ENCODE data around the gene SACM1L.

Gene SACM1L

DNA sequence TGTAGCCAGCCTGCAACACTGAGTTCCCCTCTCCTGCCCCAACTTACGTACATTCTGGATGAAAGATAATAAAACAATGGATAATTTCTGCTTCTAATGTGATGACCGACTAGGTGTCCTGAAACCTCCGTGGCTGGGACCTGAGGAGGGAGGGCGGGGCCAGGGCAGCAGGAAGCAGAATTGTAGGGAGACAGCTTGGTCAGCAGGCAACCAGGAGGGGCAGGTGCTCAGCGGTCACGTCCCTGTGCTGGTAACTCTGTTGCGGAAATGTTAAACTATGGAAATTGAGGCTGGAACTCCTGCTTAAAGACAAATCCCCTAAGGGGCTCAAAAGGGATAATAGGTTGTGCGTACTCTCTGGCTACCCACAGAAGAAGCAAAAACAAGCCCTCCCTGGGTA is 76.8 kb downstream of the SACM1L start:
- H3K4me3 ChIP-seq (replicated peaks; ENCODE audit: low read depth, low read length): no peak overlapping the region
- TF ChIP-seq, protein P1, sequence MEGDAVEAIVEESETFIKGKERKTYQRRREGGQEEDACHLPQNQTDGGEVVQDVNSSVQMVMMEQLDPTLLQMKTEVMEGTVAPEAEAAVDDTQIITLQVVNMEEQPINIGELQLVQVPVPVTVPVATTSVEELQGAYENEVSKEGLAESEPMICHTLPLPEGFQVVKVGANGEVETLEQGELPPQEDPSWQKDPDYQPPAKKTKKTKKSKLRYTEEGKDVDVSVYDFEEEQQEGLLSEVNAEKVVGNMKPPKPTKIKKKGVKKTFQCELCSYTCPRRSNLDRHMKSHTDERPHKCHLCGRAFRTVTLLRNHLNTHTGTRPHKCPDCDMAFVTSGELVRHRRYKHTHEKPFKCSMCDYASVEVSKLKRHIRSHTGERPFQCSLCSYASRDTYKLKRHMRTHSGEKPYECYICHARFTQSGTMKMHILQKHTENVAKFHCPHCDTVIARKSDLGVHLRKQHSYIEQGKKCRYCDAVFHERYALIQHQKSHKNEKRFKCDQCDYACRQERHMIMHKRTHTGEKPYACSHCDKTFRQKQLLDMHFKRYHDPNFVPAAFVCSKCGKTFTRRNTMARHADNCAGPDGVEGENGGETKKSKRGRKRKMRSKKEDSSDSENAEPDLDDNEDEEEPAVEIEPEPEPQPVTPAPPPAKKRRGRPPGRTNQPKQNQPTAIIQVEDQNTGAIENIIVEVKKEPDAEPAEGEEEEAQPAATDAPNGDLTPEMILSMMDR (IDR thresholded peaks at IDR 0.05; ENCODE audit: low read length, missing control alignments): no peak
- no peak for DNase-seq (ENCODE audit: low read depth)

DNA sequence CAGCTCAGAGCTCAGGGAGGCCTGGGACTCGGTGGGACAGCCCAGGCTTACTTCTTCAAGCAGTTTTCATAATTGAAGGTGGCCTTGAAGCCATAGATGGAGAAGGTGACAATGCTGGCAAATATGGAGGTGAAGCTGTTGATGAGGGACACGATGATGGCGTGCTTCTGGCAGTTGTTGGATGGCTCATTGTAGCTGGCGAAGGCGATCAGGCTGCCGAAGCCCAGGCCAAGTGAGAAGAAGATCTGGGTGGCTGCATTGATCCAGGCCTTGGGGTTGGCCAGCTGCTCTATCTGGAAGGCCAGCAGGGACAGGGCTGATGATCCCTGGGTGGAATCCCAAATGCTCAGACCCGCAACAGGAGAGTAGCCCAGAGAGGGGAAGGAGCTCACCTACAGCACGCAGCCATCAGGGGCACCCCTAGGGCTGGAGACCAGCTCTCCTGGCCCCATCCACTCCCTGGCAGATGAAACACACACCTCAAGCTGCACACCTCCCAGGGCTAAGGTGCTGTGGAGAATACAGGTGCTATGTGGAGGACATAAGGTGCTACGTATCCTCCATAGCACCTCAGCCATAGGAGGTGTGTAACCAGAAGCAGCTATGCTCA is 82.1 kb downstream of the SACM1L start:
- no peak overlapping the region for H3K4me3 ChIP-seq (replicated peaks; ENCODE audit: low read depth, low read length)
- DNase-seq (ENCODE audit: low read depth): no peak
- TF ChIP-seq, protein P1 (IDR thresholded peaks at IDR 0.05; ENCODE audit: low read length, missing control alignments): no peak

DNA sequence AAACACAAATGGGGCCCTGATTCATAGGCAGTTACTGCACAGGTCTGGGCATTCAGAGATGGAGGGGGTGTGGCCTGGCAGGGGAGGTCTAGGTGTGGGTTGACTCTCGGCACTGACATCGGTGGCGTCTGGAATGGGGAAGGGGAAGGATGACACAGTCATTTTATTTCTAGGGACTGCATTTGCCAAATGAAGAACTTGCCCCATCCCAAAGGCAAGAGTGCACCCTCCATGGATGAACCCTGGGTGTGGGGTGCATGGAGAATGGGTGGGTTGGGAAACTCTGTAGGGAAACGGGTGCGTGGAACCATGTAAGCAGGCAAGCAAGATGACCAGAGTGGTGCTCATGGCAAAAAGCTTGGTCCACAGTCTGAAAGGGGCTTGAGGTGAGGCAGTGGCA is 82.6 kb downstream of the SACM1L start:
- no peak overlapping the region for H3K4me3 ChIP-seq (replicated peaks; ENCODE audit: low read depth, low read length)
- no peak for DNase-seq (ENCODE audit: low read depth)
- TF ChIP-seq, protein P1 (IDR thresholded peaks at IDR 0.05; ENCODE audit: low read length, missing control alignments): no peak

DNA sequence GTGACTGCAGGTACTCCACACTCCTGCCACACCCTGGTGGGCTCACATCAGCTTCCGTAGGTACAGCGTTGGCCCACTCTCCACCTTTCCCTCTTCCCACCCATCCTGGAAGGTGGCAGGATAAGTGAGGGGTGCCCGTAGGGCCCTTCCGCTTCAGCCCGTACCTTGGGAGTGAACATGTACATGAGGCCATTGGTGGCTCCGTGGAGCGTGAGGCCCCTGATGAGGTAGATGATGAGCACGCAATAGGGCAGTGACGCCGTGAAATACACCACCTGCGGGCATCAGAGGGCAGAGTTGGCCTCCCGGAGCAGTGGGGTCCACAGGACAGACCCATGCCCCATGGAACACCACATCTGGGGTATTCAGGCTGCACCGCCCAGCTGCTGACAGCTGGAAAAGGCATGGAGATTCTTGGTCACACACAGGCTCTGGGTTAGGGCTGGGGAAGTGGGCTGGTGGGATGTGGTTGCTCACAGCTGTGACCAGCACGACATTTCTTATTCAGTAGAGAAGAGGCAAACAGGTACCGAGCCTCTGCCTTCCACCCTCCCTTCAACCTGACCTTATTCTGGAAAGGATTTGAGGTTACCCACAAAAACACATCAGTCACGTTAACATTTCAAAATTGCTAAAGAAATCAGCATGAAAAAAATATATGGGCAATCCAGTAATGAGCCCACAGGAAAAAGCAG is 83.3 kb downstream of the SACM1L start:
- TF ChIP-seq, protein P1 (IDR thresholded peaks at IDR 0.05; ENCODE audit: low read length, missing control alignments): no peak
- no peak overlapping the region for H3K4me3 ChIP-seq (replicated peaks; ENCODE audit: low read depth, low read length)
- DNase-seq (ENCODE audit: low read depth): no peak

DNA sequence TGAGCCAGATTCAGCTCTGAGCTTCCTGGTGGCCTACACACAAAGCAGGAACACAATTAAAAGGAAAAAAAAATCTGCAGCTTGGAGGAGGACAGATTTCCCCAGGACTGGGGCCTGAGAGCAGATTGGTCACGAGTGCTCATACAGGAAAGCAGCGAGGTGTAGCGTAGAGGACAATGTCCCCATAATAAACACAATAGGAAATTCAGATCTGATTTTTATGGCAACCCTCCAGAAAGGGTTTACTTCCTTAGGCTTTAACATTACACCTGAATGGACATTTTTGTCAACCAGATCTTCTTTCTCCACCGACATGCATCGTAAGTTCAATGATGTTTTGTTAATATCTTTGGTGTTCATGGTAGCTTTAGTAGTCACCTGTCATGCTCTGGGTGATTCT is 83.9 kb downstream of the SACM1L start:
- TF ChIP-seq, protein P1 (IDR thresholded peaks at IDR 0.05; ENCODE audit: low read length, missing control alignments): no peak
- H3K4me3 ChIP-seq (replicated peaks; ENCODE audit: low read depth, low read length): no peak overlapping the region
- no peak for DNase-seq (ENCODE audit: low read depth)

DNA sequence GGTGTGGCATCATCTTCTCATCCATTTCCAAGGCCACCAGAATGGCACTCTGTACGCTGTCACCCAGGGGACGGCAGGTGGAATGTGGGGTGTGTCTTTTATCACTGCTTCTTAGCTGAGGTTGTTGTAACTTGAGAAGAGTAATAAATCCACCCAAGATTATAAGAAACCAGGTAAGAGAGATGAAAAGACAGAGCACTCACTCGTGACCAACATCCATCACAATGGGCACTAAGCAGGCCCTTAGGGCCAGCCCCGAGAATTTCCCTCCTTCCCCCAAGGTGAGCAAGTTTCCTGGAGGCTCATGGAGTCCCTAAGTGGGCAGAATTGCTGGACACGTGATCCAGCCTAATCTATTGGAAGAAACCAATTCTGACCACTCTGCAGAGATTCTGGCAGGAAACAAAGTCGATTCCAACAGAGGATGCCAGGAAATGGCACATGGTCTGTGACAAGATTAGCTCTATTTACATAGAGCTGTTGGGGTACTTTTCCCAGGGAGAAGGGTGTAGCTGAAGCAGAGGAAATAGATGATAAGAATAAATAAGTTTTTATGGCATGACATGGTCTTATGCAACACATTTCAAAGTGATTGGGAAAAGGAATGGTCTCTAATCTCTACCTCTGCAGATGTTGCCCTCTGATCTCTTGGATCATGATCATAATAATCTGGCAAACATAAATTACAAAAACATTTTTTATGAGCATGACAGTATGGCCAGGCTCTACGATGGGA is 84.7 kb downstream of the SACM1L start:
- no peak overlapping the region for H3K4me3 ChIP-seq (replicated peaks; ENCODE audit: low read depth, low read length)
- DNase-seq (ENCODE audit: low read depth): no peak
- TF ChIP-seq, protein P1 (IDR thresholded peaks at IDR 0.05; ENCODE audit: low read length, missing control alignments): no peak

Measured in fibroblast of pulmonary artery (primary cell).